HL-60 (cell line): ENCODE results near the gene IFNGR2.

Experiments
- GABPA ChIP-seq: IDR thresholded peaks from 2 replicates; pipeline ENCODE4 v1.6.1; 2012; ENCODE audit warnings: low read depth
- POLR2AphosphoS5 ChIP-seq: IDR thresholded peaks from 2 replicates; pipeline ENCODE4 v1.6.1; 2012; ENCODE audit warnings: low read depth
- SPI1 ChIP-seq: IDR thresholded peaks from 2 replicates; pipeline ENCODE4 v1.6.1; 2012; ENCODE audit warnings: low read depth, mild to moderate bottlenecking, borderline replicate concordance
- TF ChIP-seq, protein P1 (sequence below): IDR thresholded peaks from one replicate; pipeline ENCODE4 v1.5.1; 2011; ENCODE audit warnings: low read length, control low read depth, inconsistent platforms; ENCODE audit not compliant: insufficient read depth
- TF ChIP-seq, protein P2 (sequence below): IDR thresholded peaks from 2 replicates; pipeline ENCODE4 v1.6.1; 2012; ENCODE audit warnings: low read depth; ENCODE audit not compliant: insufficient replicate concordance

DNA sequence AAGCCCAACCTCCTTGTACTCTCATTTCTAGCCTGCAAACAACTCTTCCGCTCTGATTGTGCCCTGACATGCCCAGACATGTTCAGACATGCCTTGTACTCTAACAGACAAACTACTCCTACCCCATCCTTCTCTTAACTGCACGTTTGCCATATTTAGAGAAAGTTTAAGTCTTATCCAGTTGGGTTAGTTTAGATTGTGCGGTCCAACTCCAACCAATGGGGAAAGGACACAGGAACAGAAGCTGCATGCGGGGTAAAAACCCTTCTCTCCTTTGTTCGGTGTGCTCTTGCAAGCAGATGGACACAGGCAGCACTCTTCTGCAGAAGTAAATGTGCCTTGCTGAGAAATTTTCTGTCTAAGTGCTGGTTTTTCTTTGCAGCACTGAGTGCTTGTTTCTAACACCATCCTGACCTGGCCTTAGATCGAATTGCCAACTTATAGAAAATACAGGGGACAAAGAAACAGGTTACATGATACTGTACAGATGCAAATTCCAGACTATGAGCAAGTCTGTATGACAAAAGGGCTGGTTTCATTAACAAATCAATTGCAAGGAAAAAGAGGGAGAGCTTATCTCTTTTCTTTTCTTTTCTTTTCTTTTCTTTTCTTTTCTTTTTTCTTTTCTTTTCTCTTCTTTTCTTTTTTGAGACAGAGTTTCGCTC is 35.8 kb upstream of the IFNGR2 start:
- TF ChIP-seq, protein P1, sequence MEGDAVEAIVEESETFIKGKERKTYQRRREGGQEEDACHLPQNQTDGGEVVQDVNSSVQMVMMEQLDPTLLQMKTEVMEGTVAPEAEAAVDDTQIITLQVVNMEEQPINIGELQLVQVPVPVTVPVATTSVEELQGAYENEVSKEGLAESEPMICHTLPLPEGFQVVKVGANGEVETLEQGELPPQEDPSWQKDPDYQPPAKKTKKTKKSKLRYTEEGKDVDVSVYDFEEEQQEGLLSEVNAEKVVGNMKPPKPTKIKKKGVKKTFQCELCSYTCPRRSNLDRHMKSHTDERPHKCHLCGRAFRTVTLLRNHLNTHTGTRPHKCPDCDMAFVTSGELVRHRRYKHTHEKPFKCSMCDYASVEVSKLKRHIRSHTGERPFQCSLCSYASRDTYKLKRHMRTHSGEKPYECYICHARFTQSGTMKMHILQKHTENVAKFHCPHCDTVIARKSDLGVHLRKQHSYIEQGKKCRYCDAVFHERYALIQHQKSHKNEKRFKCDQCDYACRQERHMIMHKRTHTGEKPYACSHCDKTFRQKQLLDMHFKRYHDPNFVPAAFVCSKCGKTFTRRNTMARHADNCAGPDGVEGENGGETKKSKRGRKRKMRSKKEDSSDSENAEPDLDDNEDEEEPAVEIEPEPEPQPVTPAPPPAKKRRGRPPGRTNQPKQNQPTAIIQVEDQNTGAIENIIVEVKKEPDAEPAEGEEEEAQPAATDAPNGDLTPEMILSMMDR, result no peak
- TF ChIP-seq, protein P2, sequence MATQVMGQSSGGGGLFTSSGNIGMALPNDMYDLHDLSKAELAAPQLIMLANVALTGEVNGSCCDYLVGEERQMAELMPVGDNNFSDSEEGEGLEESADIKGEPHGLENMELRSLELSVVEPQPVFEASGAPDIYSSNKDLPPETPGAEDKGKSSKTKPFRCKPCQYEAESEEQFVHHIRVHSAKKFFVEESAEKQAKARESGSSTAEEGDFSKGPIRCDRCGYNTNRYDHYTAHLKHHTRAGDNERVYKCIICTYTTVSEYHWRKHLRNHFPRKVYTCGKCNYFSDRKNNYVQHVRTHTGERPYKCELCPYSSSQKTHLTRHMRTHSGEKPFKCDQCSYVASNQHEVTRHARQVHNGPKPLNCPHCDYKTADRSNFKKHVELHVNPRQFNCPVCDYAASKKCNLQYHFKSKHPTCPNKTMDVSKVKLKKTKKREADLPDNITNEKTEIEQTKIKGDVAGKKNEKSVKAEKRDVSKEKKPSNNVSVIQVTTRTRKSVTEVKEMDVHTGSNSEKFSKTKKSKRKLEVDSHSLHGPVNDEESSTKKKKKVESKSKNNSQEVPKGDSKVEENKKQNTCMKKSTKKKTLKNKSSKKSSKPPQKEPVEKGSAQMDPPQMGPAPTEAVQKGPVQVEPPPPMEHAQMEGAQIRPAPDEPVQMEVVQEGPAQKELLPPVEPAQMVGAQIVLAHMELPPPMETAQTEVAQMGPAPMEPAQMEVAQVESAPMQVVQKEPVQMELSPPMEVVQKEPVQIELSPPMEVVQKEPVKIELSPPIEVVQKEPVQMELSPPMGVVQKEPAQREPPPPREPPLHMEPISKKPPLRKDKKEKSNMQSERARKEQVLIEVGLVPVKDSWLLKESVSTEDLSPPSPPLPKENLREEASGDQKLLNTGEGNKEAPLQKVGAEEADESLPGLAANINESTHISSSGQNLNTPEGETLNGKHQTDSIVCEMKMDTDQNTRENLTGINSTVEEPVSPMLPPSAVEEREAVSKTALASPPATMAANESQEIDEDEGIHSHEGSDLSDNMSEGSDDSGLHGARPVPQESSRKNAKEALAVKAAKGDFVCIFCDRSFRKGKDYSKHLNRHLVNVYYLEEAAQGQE, result no peak
- TF ChIP-seq POLR2AphosphoS5 (no peak), GABPA (no peak), SPI1 (no peak)
